HPDE6-E6E7 (cell line): Measurements from ENCODE around the gene PDE8A.
A peak's percentile ranks its signal among the peaks of the same experiment; 100 is the strongest.
"Not testable (repeated sequence)": the region's sequence is repeated elsewhere in the genome, so short reads cannot be mapped to it uniquely, and the experiment has no call there.

ENCODE experiments used
- DNase-seq: peaks from one replicate; pipeline ENCODE4 v3.0.0; 2011; ENCODE audit warnings: missing footprints; ENCODE audit errors: extremely low spot score

Gene PDE8A

GRCh38 chr15:84991014-84991712 lies 9.5 kb downstream of the PDE8A start:
- DNase-seq = no peak

- DNase-seq = peak; percentile 86
Observed at GRCh38 chr15:84992157-84992944, 10.7 kb downstream of the PDE8A start.

GRCh38 chr15:84996055-84996454 lies 14.4 kb downstream of the PDE8A start:
- DNase-seq = no peak

- not testable (repeated sequence) for DNase-seq
Observed at GRCh38 chr15:84996714-84997113, 15.1 kb downstream of the PDE8A start.

GRCh38 chr15:84997214-84997613 lies 15.6 kb downstream of the PDE8A start:
- not testable (repeated sequence) for DNase-seq

- DNase-seq = no peak
Observed at GRCh38 chr15:85000189-85000864, 18.7 kb downstream of the PDE8A start.

GRCh38 chr15:85000937-85001336 lies 19.3 kb downstream of the PDE8A start:
- no peak for DNase-seq

- no peak for DNase-seq
Observed at GRCh38 chr15:85002517-85002916, 20.9 kb downstream of the PDE8A start.

GRCh38 chr15:85003593-85004312 lies 22.1 kb downstream of the PDE8A start:
- no peak for DNase-seq

- no peak for DNase-seq
Observed at GRCh38 chr15:85004550-85004949, 22.9 kb downstream of the PDE8A start.

- no peak for DNase-seq
Observed at GRCh38 chr15:85005319-85005718, 23.7 kb downstream of the PDE8A start.

- DNase-seq = no peak
Observed at GRCh38 chr15:85005746-85006145, 24.1 kb downstream of the PDE8A start.

GRCh38 chr15:85006201-85006600 lies 24.5 kb downstream of the PDE8A start:
- no peak for DNase-seq

GRCh38 chr15:85006655-85007054 lies 25.0 kb downstream of the PDE8A start:
- DNase-seq = no peak

GRCh38 chr15:85007137-85007536 lies 25.5 kb downstream of the PDE8A start:
- DNase-seq = no peak

GRCh38 chr15:85007741-85008397 lies 26.2 kb downstream of the PDE8A start:
- DNase-seq = no peak

- DNase-seq = no peak
Observed at GRCh38 chr15:85008474-85009260, 27.0 kb downstream of the PDE8A start.

- no peak for DNase-seq
Observed at GRCh38 chr15:85009435-85009834, 27.8 kb downstream of the PDE8A start.

GRCh38 chr15:85010071-85010385 lies 28.4 kb downstream of the PDE8A start:
- DNase-seq = no peak

- DNase-seq = no peak
Observed at GRCh38 chr15:85010386-85011159, 28.9 kb downstream of the PDE8A start.
